Measurements from ENCODE around the gene UCHL3. TPM values are rescaled to one million over a fixed set of nuclear protein-coding genes. Genes with fewer than 3 reads are reported as not detected.

UCHL3 gene
- total RNA-seq, 3 donors from 2014 or later (not counting 1 experiment from before 2014, with no cell fraction given) = 19.3 to 23.1 (median 22.7) TPM

Other genes with a start within 250 kb of the UCHL3 start
- gene TBC1D4, start 67.6 kb upstream of the UCHL3 start, total RNA-seq = 1 to 10 TPM in 2 of 3 donors, under 1 TPM in 1; 0.54 to 5.1 (median 3.7) TPM
- gene COMMD6, start 11.9 kb upstream of the UCHL3 start, total RNA-seq = 100 to 1,000 TPM; 111 to 149 (median 118) TPM
- 10 to 100 TPM in 1 of 3 donors, 1 to 10 TPM in 2; 5.5 to 10.4 (median 7.9) TPM for gene LMO7, start 86.5 kb downstream of the UCHL3 start, total RNA-seq